Neural crest cell (in vitro differentiated cells): ENCODE results near the gene POLD3. TPM values are rescaled to one million over a fixed set of nuclear protein-coding genes. Genes with fewer than 3 reads are reported as not detected.

ENCODE experiments used
- DNase-seq: peaks from one replicate; pipeline ENCODE4 v3.0.0; 2021; ENCODE audit warnings: low read depth, mixed read lengths, low spot score
- H3K27ac Mint-ChIP-seq: one replicate; pipeline ENCODE4 v1.8.0; 2021; ENCODE audit warnings: mild to moderate bottlenecking, mixed read lengths; ENCODE audit not compliant: unreplicated experiment
- H3K27me3 Mint-ChIP-seq: 2 replicates; pipeline ENCODE4 v1.8.0; 2021; ENCODE audit warnings: low read depth, mild to moderate bottlenecking, mixed read lengths
- H3K36me3 Mint-ChIP-seq: 2 replicates; pipeline ENCODE4 v1.8.0; 2021; ENCODE audit warnings: low read depth, mild to moderate bottlenecking, mixed read lengths
- H3K4me1 Mint-ChIP-seq: 2 replicates; pipeline ENCODE4 v1.8.0; 2021; ENCODE audit warnings: mixed read lengths
- H3K4me3 Mint-ChIP-seq: one replicate; pipeline ENCODE4 v1.8.0; 2021; ENCODE audit warnings: mild to moderate bottlenecking, mixed read lengths
- H3K9me3 Mint-ChIP-seq: 2 replicates; pipeline ENCODE4 v1.8.0; 2021; ENCODE audit warnings: mixed read lengths
- total RNA-seq: library from RNA; stranded (reverse); gene quantifications from 2 replicates; pipeline ENCODE4 v1.2.1, GENCODE V29; 2021
- TF ChIP-seq, protein P1 (sequence below): fragments of 200-600 bp; sonication (generic); conservative IDR thresholded peaks from 2 replicates; pipeline ENCODE4 v1.5.0; 2021; ENCODE audit warnings: antibody characterized with exemption, mild to moderate bottlenecking

POLD3 gene
- total RNA-seq, 1 donor from 2014 or later, result 46.3 TPM

DNA sequence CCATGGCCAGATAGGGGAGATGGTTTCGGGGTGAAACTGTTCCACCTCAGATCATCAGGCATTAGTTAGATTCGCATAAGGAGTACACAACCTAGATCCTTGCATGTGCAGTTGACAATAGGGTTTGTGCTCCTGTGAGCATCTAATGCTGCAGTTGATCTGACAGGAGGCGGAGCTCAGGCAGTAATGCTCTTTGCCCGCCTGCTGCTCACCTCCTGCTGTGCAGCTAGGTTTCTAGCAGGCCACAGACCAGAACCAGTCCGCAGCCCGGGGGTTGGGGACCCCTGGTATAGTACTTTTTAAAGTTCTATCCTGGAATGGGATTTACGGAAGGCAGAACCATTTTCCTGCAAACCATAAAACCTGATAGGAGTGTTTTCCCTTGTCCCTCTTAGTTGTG, 54.6 kb downstream of the POLD3 start:
- Mint-ChIP-seq H3K4me3 (no peak overlapping the region), H3K27me3 (no peaks in the 10 kb centered on the region), H3K4me1 (no peaks in the 10 kb centered on the region), H3K9me3 (no peaks in the 10 kb centered on the region), H3K36me3 (peaks cover 21% of the 10 kb centered on the region), H3K27ac (peak overlapping the region; percentile 44)
- no peak for DNase-seq
- TF ChIP-seq, protein P1, sequence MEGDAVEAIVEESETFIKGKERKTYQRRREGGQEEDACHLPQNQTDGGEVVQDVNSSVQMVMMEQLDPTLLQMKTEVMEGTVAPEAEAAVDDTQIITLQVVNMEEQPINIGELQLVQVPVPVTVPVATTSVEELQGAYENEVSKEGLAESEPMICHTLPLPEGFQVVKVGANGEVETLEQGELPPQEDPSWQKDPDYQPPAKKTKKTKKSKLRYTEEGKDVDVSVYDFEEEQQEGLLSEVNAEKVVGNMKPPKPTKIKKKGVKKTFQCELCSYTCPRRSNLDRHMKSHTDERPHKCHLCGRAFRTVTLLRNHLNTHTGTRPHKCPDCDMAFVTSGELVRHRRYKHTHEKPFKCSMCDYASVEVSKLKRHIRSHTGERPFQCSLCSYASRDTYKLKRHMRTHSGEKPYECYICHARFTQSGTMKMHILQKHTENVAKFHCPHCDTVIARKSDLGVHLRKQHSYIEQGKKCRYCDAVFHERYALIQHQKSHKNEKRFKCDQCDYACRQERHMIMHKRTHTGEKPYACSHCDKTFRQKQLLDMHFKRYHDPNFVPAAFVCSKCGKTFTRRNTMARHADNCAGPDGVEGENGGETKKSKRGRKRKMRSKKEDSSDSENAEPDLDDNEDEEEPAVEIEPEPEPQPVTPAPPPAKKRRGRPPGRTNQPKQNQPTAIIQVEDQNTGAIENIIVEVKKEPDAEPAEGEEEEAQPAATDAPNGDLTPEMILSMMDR, result no peak

DNA sequence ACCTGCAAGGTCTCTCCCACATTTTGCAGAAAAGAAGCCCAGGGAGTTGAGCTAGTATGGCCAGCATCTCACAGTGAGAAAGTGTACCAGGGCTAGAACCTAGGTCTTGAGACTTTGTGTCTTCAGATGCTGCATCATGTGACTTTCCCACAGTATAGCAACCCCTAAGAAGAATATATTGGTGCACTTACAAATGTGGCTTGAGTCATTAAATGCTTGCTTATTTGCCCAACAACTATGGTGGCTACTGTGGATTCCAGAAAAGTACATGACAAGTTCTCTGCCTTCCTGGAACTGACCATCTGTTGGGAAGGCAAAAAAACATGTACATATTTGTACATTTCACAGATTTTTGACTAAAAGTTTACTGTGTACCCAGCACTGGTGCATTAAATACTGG, 55.0 kb downstream of the POLD3 start:
- DNase-seq, result no peak
- no peaks in the 10 kb centered on the region for H3K9me3 Mint-ChIP-seq
- H3K27me3 Mint-ChIP-seq, result no peaks in the 10 kb centered on the region
- peaks cover 22% of the 10 kb centered on the region for H3K36me3 Mint-ChIP-seq
- TF ChIP-seq, protein P1, result no peak
- no peak overlapping the region for H3K4me3 Mint-ChIP-seq
- peak overlapping the region; percentile 44 for H3K27ac Mint-ChIP-seq
- H3K4me1 Mint-ChIP-seq, result no peaks in the 10 kb centered on the region

DNA sequence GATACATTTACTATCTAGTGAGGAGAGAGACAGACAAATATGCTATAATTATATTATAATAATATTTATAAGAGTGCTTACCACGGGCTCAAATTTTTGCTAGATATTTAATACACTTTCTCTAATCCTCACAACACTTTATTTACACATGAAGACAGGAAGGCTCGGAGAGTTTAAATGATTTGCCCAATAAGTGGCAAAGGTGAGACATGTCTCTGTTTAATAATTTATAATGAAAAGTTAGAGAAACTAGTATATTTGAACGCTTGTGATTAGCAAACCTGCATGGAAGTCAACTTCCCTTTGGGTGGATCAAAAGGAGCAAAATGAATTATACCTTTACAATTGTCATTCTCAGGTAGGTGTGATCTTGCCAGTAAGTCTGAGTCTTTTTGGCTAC, 55.4 kb downstream of the POLD3 start:
- TF ChIP-seq, protein P1, result no peak
- Mint-ChIP-seq H3K4me1 (no peaks in the 10 kb centered on the region), H3K36me3 (peaks cover 21% of the 10 kb centered on the region), H3K27ac (no peak overlapping the region), H3K9me3 (no peaks in the 10 kb centered on the region), H3K27me3 (no peaks in the 10 kb centered on the region), H3K4me3 (no peak overlapping the region)
- no peak for DNase-seq

DNA sequence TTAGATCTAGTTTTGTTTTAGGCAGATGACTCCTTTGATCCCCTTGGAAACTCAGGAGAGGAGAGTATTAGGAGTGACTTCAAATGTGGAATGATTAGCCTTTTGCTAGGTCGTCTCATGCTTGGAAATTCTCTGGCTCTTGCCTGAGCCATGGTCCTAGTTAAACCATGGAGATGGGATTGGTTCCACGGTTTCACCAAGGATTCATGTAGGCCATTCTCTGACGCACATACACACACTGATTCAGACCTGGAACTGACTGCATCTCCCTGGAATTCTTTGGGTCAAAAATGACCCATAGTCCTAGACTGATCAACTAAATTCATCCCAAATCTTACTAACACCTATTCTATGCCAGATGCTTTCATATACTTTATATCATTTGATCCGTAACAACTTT, 56.5 kb downstream of the POLD3 start:
- Mint-ChIP-seq H3K9me3 (peaks cover 6% of the 10 kb centered on the region), H3K27me3 (no peaks in the 10 kb centered on the region), H3K27ac (no peak overlapping the region), H3K4me3 (no peak overlapping the region), H3K4me1 (no peaks in the 10 kb centered on the region), H3K36me3 (peaks cover 30% of the 10 kb centered on the region)
- no peak for DNase-seq
- TF ChIP-seq, protein P1, result no peak

DNA sequence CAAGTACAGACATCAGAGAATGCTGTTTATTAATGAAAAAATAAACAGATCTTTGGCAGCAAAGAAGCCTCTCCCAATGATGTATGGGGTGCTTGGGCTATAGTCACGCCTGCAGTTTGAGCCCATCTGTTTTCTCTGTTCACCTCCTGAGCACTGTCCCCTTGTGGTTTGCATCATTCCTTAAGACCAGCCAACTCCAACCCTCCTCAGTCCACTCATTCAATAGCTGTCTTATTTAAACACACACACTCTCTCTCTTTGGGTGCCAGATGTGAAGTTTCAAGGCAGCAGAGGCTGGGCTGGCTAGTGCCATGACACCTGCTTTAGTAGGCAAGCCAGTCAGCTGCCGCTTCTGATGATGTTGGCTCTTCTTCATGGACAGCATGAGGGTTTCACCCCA, 58.1 kb downstream of the POLD3 start:
- no peaks in the 10 kb centered on the region for H3K4me1 Mint-ChIP-seq

More for the DNA sequence above, 58.1 kb downstream of the POLD3 start:
- peaks cover 36% of the 10 kb centered on the region for H3K36me3 Mint-ChIP-seq
- peaks cover 7% of the 10 kb centered on the region for H3K9me3 Mint-ChIP-seq
- no peak overlapping the region for H3K4me3 Mint-ChIP-seq
- H3K27ac Mint-ChIP-seq, result no peak overlapping the region
- no peaks in the 10 kb centered on the region for H3K27me3 Mint-ChIP-seq
- TF ChIP-seq, protein P1, result no peak
- DNase-seq, result no peak
